HepG2 (cell line): ENCODE results near the gene BAHD1. TPM values are rescaled to one million over a fixed set of nuclear protein-coding genes. Genes with fewer than 3 reads are reported as not detected.

Source experiments
- ATAC-seq: fragments of 200-7000 bp; cut with Tn5 transposase; 3 replicates; pipeline ENCODE4 v1.9.1; 2020; ENCODE audit warnings: mild to moderate bottlenecking, moderate library complexity
- BruUV-seq: library from RNA; stranded (reverse); fragments of 400-500 nt; replicated peaks from 2 replicates; lab custom pipeline; 2021; lab: Mats Ljungman, UMichigan
- CTCF ChIA-PET: fragments of 300-600 bp; formaldehyde crosslinking; extraction: SDS; loops from one replicate; lab custom pipeline; 2021; ENCODE audit warnings: low total read pairs, inconsistent platforms, low intra/inter-chr PET ratio; lab: Yijun Ruan, JAX
- POLR2A ChIA-PET: fragments of 350-600 bp; sonication (Branson Sonifier 250); formaldehyde crosslinking; loops from one replicate; lab custom pipeline; 2020; ENCODE audit warnings: antibody characterized with exemption, inconsistent platforms; lab: Yijun Ruan, JAX
- DNase-seq: peaks from one replicate; pipeline ENCODE4 v3.0.0-alpha.2; 2015; ENCODE audit warnings: low spot score
- FAIRE-seq: peaks from 3 replicates; lab custom pipeline; 2011; peaks lifted over from hg19 to GRCh38; lab: Jason Lieb, UNC
- H2AFZ ChIP-seq: one replicate; pipeline ENCODE4 v1.6.1; 2011; ENCODE audit warnings: low read length, inconsistent platforms
- H3K27ac ChIP-seq: fragments of 300-600 bp; 3 replicates; pipeline ENCODE4 v1.8.0; 2011; ENCODE audit warnings: mixed run types, mild to moderate bottlenecking, mixed read lengths, low read length, inconsistent platforms; ENCODE audit not compliant: insufficient read depth; ENCODE audit errors: extremely low read length
- H3K27me3 ChIP-seq, 2 experiments: fragments of 200-600 bp in 1 of 2; 2 replicates in 1 of 2; 3 replicates in 1 of 2; pipeline versions ENCODE4 v1.6.0 to v1.8.0; 2011; ENCODE audit warnings: low read length in 2 of 2, mild to moderate bottlenecking in 2 of 2, moderate library complexity in 2 of 2, inconsistent platforms in 1 of 2; ENCODE audit not compliant: insufficient read depth in 2 of 2, control insufficient read depth in 1 of 2
- H3K36me3 ChIP-seq, 2 experiments: fragments of 200-600 bp in 1 of 2; replicated peaks in 1 of 2; 2 replicates in 1 of 2; 3 replicates in 1 of 2; pipeline versions ENCODE4 v1.5.1 to v1.8.0; 2011; ENCODE audit warnings: low read length in 2 of 2, inconsistent platforms in 1 of 2; ENCODE audit not compliant: insufficient read depth in 2 of 2, control insufficient read depth in 1 of 2
- H3K4me1 ChIP-seq: 2 replicates; pipeline ENCODE4 v1.5.1; 2012; ENCODE audit warnings: low read length, inconsistent platforms; ENCODE audit not compliant: insufficient read depth
- H3K4me2 ChIP-seq: 2 replicates; pipeline ENCODE4 v1.6.0; 2011; ENCODE audit warnings: low read depth, low read length, inconsistent platforms
- H3K4me3 ChIP-seq, 3 experiments: fragments of 200-600 bp in 1 of 3; sonication (generic), shearing (Covaris generic) in 1 of 3; replicated peaks in 1 of 3; 2 replicates each; pipeline ENCODE4 v1.5.1; 2011 to 2016; ENCODE audit warnings: low read length in 3 of 3, inconsistent platforms in 2 of 3, low read depth in 2 of 3, mild to moderate bottlenecking in 2 of 3, control low read depth in 1 of 3, mixed read lengths in 1 of 3; ENCODE audit not compliant: insufficient read depth in 1 of 3
- H3K79me2 ChIP-seq: one replicate; pipeline ENCODE4 v1.6.1; 2011; ENCODE audit warnings: low read length, inconsistent platforms; ENCODE audit not compliant: insufficient read depth
- H3K9ac ChIP-seq: 2 replicates; pipeline ENCODE4 v1.6.0; 2011; ENCODE audit warnings: mild to moderate bottlenecking, low read depth, low read length, inconsistent platforms; ENCODE audit not compliant: insufficient read depth
- H3K9me3 ChIP-seq: 2 replicates; pipeline ENCODE4 v1.5.1; 2012; ENCODE audit warnings: mild to moderate bottlenecking, low read length
- H4K20me1 ChIP-seq: 2 replicates; pipeline ENCODE4 v1.6.0; 2011; ENCODE audit warnings: inconsistent platforms, mild to moderate bottlenecking, low read length, moderate library complexity; ENCODE audit not compliant: insufficient read depth
- CEBPZ ChIP-seq: IDR thresholded peaks from 2 replicates; pipeline ENCODE4 v1.6.1; 2012; ENCODE audit warnings: low read length, improper control_type of control experiment
- CREB3 ChIP-seq: sonication (generic); formaldehyde crosslinking; IDR thresholded peaks from 2 replicates; pipeline ENCODE4 v1.5.0; 2020; ENCODE audit warnings: missing genetic modification reagents
- SNAPC4 ChIP-seq: sonication (generic); formaldehyde crosslinking; IDR thresholded peaks from 2 replicates; pipeline ENCODE4 v1.4.0; 2020; ENCODE audit warnings: mild to moderate bottlenecking, missing genetic modification reagents
- ZBTB43 ChIP-seq: sonication (generic); formaldehyde crosslinking; conservative IDR thresholded peaks from 2 replicates; pipeline ENCODE4 v1.4.0; 2020; ENCODE audit warnings: missing genetic modification reagents
- ZMYM2 ChIP-seq: sonication (generic); formaldehyde crosslinking; IDR thresholded peaks from 2 replicates; pipeline ENCODE4 v1.8.0; 2022; ENCODE audit warnings: mild to moderate bottlenecking, missing genetic modification reagents
- ZNF30 ChIP-seq: sonication (generic); formaldehyde crosslinking; IDR thresholded peaks from 2 replicates; pipeline ENCODE4 v1.5.0; 2020; ENCODE audit warnings: mild to moderate bottlenecking, missing genetic modification reagents
- ZNF737 ChIP-seq: sonication (generic); formaldehyde crosslinking; IDR thresholded peaks from 2 replicates; pipeline ENCODE4 v1.5.0; 2020; ENCODE audit warnings: missing genetic modification reagents, mild to moderate bottlenecking, borderline replicate concordance
- ZNF770 ChIP-seq: sonication (generic); formaldehyde crosslinking; IDR thresholded peaks from 2 replicates; pipeline ENCODE4 v1.5.0; 2020; ENCODE audit warnings: mild to moderate bottlenecking, missing genetic modification reagents
- WGBS: methylation state at CpG from one replicate; pipeline ENCODE4 v1.1.6; 2017; ENCODE audit warnings: low lambda C conversion rate; 5-methylcytosine and 5-hydroxymethylcytosine counted together
- in situ Hi-C: cut with HindIII; loops from 2 replicates; pipeline ENCODE4 v1.10.0; 2017; ENCODE audit warnings: low pct_unique_long_range_greater_than_20kb; ENCODE audit not compliant: extremely low pct_ligation_motif_present
- intact Hi-C: fragments of 100-400 bp; cut with micrococcal nuclease; formaldehyde crosslinking; loops from one replicate; pipeline ENCODE4 v1.10.0; 2022; ENCODE audit not compliant: unreplicated experiment
- polyA plus RNA-seq, 8 experiments: library from polyadenylated mRNA; depleted of rRNA in 3 of 8; stranded (reverse) in 7 of 8; unstranded in 1 of 8; fragments of >200 nt; fragmentation: Illumina TruSeq in 4 of 8; extraction: Trizol in 4 of 8; gene quantifications; 2 replicates each; pipeline versions ENCODE4 v1.2.1 to v1.2.3, GENCODE V29; 2011 to 2016; ENCODE audit warnings: low read depth in 4 of 8, missing spikeins in 1 of 8, mixed read lengths in 1 of 8; ENCODE audit not compliant: insufficient read depth in 1 of 8
- total RNA-seq, 5 experiments: library from RNA; depleted of rRNA; stranded (reverse); fragments of >200 nt; fragmentation: Illumina TruSeq; extraction: Trizol; gene quantifications; 2 replicates each; pipeline ENCODE4 v1.2.3, GENCODE V29; 2016; ENCODE audit warnings: low read depth in 1 of 5

Gene BAHD1
- total and polyA plus RNA-seq, 2 of the 13 experiments (the other 11 are each of a cell fraction or from before 2014, with no cell fraction given): 3.3 to 8.7 TPM

GRCh38 chr15:40445421-40445922, 4.7 kb downstream of the BAHD1 start (continued):
- TF ChIP-seq ZNF770 (no peak), ZNF30 (CRISPR knock-in tag) (no peak), CEBPZ (no peak)

- intact Hi-C loops: no loop called here
- 83% methylated on average over 3 of the region's 3 CpGs for WGBS
- ChIA-PET POLR2A (no interaction called here), CTCF (no interaction called here)
- ATAC-seq (no peak), FAIRE-seq (no peak), DNase-seq (no peak)
- H4K20me1 ChIP-seq: peaks cover 14% of the 10 kb centered on the region; the same call in 1 of the 2 replicates
- BruUV-seq: no TSS peak
- H3K4me3 ChIP-seq: no peak overlapping the region
- TF ChIP-seq ZMYM2 (CRISPR knock-in tag) (no peak), ZBTB43 (no peak), ZNF737 (CRISPR knock-in tag) (no peak), CREB3 (CRISPR knock-in tag) (no peak), SNAPC4 (CRISPR knock-in tag) (no peak)
- H3K27ac ChIP-seq: no peak overlapping the region
- in situ Hi-C loops: no loop called here
- H3K36me3 ChIP-seq: no peaks in the 10 kb centered on the region; a peak in 1 of 5 replicates
- no peak overlapping the region for H2AFZ ChIP-seq
- H3K4me1 ChIP-seq: peaks cover 49% of the 10 kb centered on the region
- H3K9ac ChIP-seq: no peak overlapping the region
- no peaks in the 10 kb centered on the region for H3K9me3 ChIP-seq
- H3K4me2 ChIP-seq: no peak overlapping the region
- no peaks in the 10 kb centered on the region for H3K27me3 ChIP-seq
- H3K79me2 ChIP-seq: peaks cover 68% of the 10 kb centered on the region
Measured at GRCh38 chr15:40446144-40446543, 5.4 kb downstream of the BAHD1 start.
